Right cardiac atrium (tissue), 5 donors: ENCODE measurements around the gene NOP9. TPM values are rescaled to one million over a fixed set of nuclear protein-coding genes. Genes with fewer than 3 reads are reported as not detected.
"Not testable (repeated sequence)": the region's sequence is repeated elsewhere in the genome, so short reads cannot be mapped to it uniquely, and the experiment has no call there.

ENCODE experiments used
- ATAC-seq, 2 donors: fragments of 200-7000 bp; cut with Tn5 transposase; one replicate each; pipeline versions ENCODE4 v1.8.0 to v1.9.1; 2020; ENCODE audit warnings: moderate library complexity in 2 of 2, mild to moderate bottlenecking in 1 of 2
- DNase-seq, 3 donors: peaks; one replicate each; pipeline ENCODE4 v3.0.0-alpha.2; 2020
- H3K27ac ChIP-seq: one replicate; pipeline ENCODE4 v1.5.1; 2013; ENCODE audit warnings: mild to moderate bottlenecking, low read length, control low read depth, moderate library complexity
- H3K27me3 ChIP-seq: one replicate; pipeline ENCODE4 v1.6.1; 2013; ENCODE audit not compliant: control insufficient read depth, insufficient read depth
- H3K4me1 ChIP-seq: one replicate; pipeline ENCODE4 v1.6.1; 2013; ENCODE audit warnings: low read length; ENCODE audit not compliant: control insufficient read depth, insufficient read depth
- H3K4me3 ChIP-seq: one replicate; pipeline ENCODE4 v1.5.1; 2013; ENCODE audit warnings: low read length, control low read depth
- H3K9me3 ChIP-seq: one replicate; pipeline ENCODE4 v1.6.1; 2013; ENCODE audit warnings: low read length; ENCODE audit not compliant: control insufficient read depth
- WGBS: extraction: QIAGEN DNeasy Blood & Tissue Kit; methylation state at CpG from one replicate; pipeline ENCODE4 v1.1.7; 2013; 5-methylcytosine and 5-hydroxymethylcytosine counted together
- intact Hi-C, 4 donors: fragments of 100-400 bp; cut with DNase I; formaldehyde crosslinking; loops; one replicate each; pipeline versions ENCODE4 v1.11.0 to v1.14.0; 2022 to 2023
- polyA plus RNA-seq: library from polyadenylated mRNA; stranded (reverse); fragments of 200-250 nt; gene quantifications from one replicate; pipeline ENCODE4 v1.2.3, GENCODE V29; 2013
- total RNA-seq, 4 donors: library from RNA; stranded (reverse); fragmentation: NEBNext Ultra II Directional; extraction: Animal tissue kit (Norgen Biotek cat#: 25700); gene quantifications; one replicate each; pipeline ENCODE4 v1.2.1, GENCODE V29; 2021
- donor health status: healthy with polysubstance abuse.
- donor health status: DM: no; HTN: yes; CAD: no.
- donor health status: DM: no; HTN: no; CAD: no.
- donor health status: DM: no; HTN: yes; CAD: no; lungs with severe emphysema.
- donor health status: DM: yes; HTN: yes; CAD: no.

Gene NOP9
- total and polyA plus RNA-seq, 5 donors: 9.6 to 20.3 (median 19.4) TPM

GRCh38 chr14:24321212-24321975, 21.7 kb downstream of the NOP9 start:
- H3K27ac ChIP-seq: no peak overlapping the region
- no peak for DNase-seq
- H3K27me3 ChIP-seq: no peaks in the 10 kb centered on the region
- intact Hi-C loops: no loop called here
- 84% methylated on average over 14 of the region's 14 CpGs for WGBS
- H3K4me1 ChIP-seq: peaks cover 2% of the 10 kb centered on the region
- H3K9me3 ChIP-seq: no peaks in the 10 kb centered on the region
- H3K4me3 ChIP-seq: no peak overlapping the region
- no peak for ATAC-seq

GRCh38 chr14:24322672-24323071, 23.0 kb downstream of the NOP9 start:
- Histone ChIP-seq H3K9me3 (no peaks in the 10 kb centered on the region), H3K27me3 (no peaks in the 10 kb centered on the region), H3K4me1 (no peaks in the 10 kb centered on the region), H3K4me3 (no peak overlapping the region), H3K27ac (no peak overlapping the region)
- no peak for ATAC-seq
- WGBS: 76% methylated on average over 10 of the region's 10 CpGs
- intact Hi-C loops: no loop called here
- DNase-seq: peak in 1 of 3 donors; percentile 6

- H3K27me3 ChIP-seq: no peaks in the 10 kb centered on the region
- H3K9me3 ChIP-seq: no peaks in the 10 kb centered on the region
- no peaks in the 10 kb centered on the region for H3K4me1 ChIP-seq
- intact Hi-C loops: no loop called here
- no peak overlapping the region for H3K4me3 ChIP-seq
- 63% methylated on average over 3 of the region's 3 CpGs for WGBS
- DNase-seq (no peak), ATAC-seq (no peak)
- no peak overlapping the region for H3K27ac ChIP-seq
Observed at GRCh38 chr14:24323341-24323740, 23.7 kb downstream of the NOP9 start.

DNA sequence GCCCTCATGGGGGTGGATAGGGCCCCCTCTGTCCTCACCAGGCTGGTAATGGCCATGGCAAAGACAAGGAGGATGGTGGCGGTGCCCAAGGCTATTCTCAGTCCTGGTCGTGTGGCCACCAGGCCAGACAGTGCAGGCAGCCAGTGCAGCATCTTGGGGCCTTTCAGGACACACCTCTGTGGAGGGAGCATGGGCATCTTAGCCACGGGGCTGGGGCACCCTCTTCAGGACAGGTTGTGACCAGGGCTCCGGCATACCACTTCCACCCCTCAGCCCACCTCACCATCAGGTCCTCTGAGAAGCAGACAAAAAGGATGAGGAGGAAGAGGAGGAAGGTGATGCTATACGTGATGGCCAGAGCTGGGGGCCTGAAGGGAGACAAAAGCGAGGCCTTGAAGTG, 24.4 kb downstream of the NOP9 start:
- no peak overlapping the region for H3K27ac ChIP-seq
- H3K9me3 ChIP-seq: no peaks in the 10 kb centered on the region
- intact Hi-C loops: no loop called here
- WGBS: 82% methylated on average over 6 of the region's 6 CpGs
- ATAC-seq (peak in 1 of 2 donors; percentile 1), DNase-seq (peak in 1 of 3 donors; percentile 6)
- no peak overlapping the region for H3K4me3 ChIP-seq
- H3K4me1 ChIP-seq: no peaks in the 10 kb centered on the region
- H3K27me3 ChIP-seq: no peaks in the 10 kb centered on the region

- H3K4me3 ChIP-seq: no peak overlapping the region
- no peaks in the 10 kb centered on the region for H3K27me3 ChIP-seq
- no peaks in the 10 kb centered on the region for H3K9me3 ChIP-seq
- WGBS: 83% methylated on average over 5 of the region's 5 CpGs
- ATAC-seq (no peak), DNase-seq (no peak)
- intact Hi-C loops: no loop called here
- no peaks in the 10 kb centered on the region for H3K4me1 ChIP-seq
- H3K27ac ChIP-seq: no peak overlapping the region
Observed at GRCh38 chr14:24325041-24325530, 25.4 kb downstream of the NOP9 start.

DNA sequence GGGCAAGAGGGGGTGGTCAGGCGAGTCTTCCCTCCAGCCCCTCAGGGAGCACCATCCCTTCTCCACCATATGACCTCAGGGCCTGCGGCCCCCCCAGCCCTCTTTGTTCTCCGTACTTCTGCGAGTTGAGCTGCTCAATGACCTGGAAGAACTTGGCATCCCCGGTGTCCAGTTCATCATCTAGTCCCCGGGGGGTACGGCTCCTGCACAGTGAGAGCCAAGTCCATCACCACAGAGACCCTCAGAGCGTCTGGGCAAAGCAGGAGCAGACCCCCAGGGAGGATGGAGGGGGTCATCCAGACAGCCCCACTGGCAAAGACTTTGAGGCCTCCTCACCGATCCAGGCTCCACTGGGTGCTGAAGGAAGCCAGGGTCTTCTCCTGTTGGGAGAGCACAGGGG, 26.3 kb downstream of the NOP9 start:
- H3K4me3 ChIP-seq: no peak overlapping the region
- H3K27me3 ChIP-seq: no peaks in the 10 kb centered on the region
- intact Hi-C loops: no loop called here
- H3K27ac ChIP-seq: no peak overlapping the region
- DNase-seq (no peak), ATAC-seq (no peak)
- 79% methylated on average over 9 of the region's 9 CpGs for WGBS
- H3K9me3 ChIP-seq: no peaks in the 10 kb centered on the region
- H3K4me1 ChIP-seq: no peaks in the 10 kb centered on the region

DNA sequence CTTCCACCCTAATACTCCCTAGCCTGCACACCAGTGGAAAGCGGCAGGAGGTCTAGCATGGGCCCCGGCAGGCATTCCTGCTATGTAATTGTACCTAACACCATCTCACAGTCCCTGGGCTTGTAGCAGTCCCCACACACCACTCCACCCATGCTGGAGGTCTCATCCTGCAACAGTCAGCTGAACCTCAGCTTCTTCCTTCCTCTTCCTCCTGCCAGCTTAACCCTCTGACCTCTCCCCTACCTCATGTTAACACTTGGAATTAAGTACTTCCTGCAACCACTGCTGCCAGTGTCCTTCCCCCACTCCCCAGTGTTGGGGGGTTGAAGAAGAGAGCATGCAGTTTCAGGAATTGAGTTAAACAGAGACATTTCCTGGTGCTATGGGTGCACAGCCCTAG, 27.7 kb downstream of the NOP9 start:
- H3K9me3 ChIP-seq: no peaks in the 10 kb centered on the region
- no peak for ATAC-seq
- 88% methylated on average over 2 of the region's 2 CpGs for WGBS
- DNase-seq: no peak
- no peaks in the 10 kb centered on the region for H3K4me1 ChIP-seq
- no peak overlapping the region for H3K27ac ChIP-seq
- H3K4me3 ChIP-seq: no peak overlapping the region
- intact Hi-C loops: no loop called here
- H3K27me3 ChIP-seq: no peaks in the 10 kb centered on the region

DNA sequence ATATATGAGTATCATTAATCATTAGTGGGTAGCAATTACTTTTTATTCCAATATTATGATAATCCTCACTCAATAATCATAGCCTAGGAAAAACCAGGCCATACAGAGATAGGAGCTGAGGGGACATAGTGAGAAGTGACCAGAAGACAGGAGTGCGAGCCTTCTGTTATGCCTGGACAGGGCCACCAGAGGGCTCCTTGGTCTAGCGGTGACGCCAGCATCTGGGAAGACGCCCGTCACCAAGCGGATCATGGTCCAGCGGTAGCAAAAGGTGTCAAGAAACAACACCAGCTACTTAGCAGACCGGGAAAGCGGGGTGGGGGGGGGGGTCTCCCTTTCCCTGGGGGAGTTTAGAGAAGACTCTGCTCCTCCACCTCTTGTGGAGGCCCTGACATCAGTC, 28.3 kb downstream of the NOP9 start:
- not testable (repeated sequence) for H3K27ac ChIP-seq

DNA sequence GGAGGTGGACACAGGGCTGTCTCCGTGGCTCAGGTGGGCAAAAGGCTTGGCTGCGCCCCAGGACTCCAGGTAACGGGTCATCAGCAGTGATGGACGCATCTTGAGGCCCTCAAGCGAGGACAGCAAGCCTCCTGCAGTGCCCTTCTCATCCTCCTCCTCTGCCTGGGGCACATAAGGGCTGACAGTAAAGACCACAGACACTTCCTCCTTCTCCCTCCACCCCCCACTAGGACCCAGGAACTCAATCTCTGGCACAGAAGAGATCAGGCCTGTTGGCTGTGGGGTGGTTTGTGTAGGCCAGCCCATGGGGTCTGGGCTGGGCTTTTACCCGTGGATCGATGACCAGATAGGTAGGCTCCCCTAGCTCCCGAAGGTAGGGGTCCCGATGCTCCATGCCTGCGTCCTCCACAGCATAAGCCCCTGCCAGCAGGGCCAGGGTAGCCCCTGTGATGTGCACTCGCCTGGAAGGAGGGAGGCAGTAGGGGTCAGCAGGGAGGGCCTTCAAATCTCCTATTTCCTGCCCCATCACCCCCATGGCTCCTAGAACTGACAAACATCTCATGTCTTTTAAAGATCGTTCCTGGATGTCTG, 29.5 kb downstream of the NOP9 start:
- H3K9me3 ChIP-seq: no peaks in the 10 kb centered on the region
- no peaks in the 10 kb centered on the region for H3K4me1 ChIP-seq
- ATAC-seq: no peak
- intact Hi-C loops: no loop called here
- H3K27ac ChIP-seq: no peak overlapping the region
- no peaks in the 10 kb centered on the region for H3K27me3 ChIP-seq
- no peak overlapping the region for H3K4me3 ChIP-seq
- DNase-seq: peak in 1 of 3 donors; percentile 49
- WGBS: 83% methylated on average over 12 of the region's 12 CpGs

More for the DNA sequence above, 28.3 kb downstream of the NOP9 start:
- ATAC-seq, H3K4me3 ChIP-seq, H3K27me3 ChIP-seq, intact Hi-C loops, H3K4me1 ChIP-seq, H3K9me3 ChIP-seq: not testable (repeated sequence)
- whole genome bisulfite sequencing: 7% methylated on average over 9 of the region's 9 CpGs
- DNase-seq: peak; percentile 69 to 87 (median 84)

DNA sequence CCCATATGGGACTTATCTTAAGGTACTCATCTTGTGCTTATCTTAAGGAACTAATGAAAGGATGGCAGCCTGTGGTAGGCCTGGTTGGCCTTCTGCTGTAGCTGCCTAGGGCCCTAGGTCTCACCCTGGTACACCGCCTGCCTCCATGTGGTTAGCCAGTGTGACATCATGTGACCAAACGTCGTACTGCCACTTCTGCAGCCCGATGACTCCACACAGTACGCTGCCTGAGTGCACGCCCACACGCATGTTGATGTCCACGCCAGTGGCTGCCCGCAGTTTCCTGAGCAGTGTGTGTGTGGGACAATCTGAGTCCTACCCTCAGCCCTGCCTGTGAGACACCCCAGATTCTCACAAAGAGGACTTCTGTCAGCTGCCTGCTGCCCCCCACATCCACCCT, 30.1 kb downstream of the NOP9 start:
- intact Hi-C loops: loop anchor here in 1 of 4 donors (5.0 kb wide), 1 partner anchor 108 kb away; no protein-coding TSS in a partner anchor
- Histone ChIP-seq H3K27me3 (no peaks in the 10 kb centered on the region), H3K9me3 (no peaks in the 10 kb centered on the region), H3K4me3 (no peak overlapping the region), H3K4me1 (no peaks in the 10 kb centered on the region), H3K27ac (no peak overlapping the region)
- ATAC-seq (no peak), DNase-seq (peak; percentile 44 to 85 (median 70))
- 71% methylated on average over 9 of the region's 9 CpGs for WGBS

- Histone ChIP-seq H3K27ac (no peak overlapping the region), H3K4me1 (no peaks in the 10 kb centered on the region), H3K27me3 (no peaks in the 10 kb centered on the region), H3K4me3 (no peak overlapping the region), H3K9me3 (no peaks in the 10 kb centered on the region)
- intact Hi-C loops: loop anchor here in 1 of 4 donors (5.0 kb wide), 1 partner anchor 106 kb away; no protein-coding TSS in a partner anchor
- no peak for ATAC-seq
- DNase-seq: peak in 1 of 3 donors; percentile 48
- WGBS: 91% methylated on average over 10 of the region's 10 CpGs
Observed at GRCh38 chr14:24330973-24331674, 31.5 kb downstream of the NOP9 start.
